ENCODE measurements around the gene SMTNL1.

Gene SMTNL1

GRCh38 chr11:57546451-57546850 is 9.1 kb downstream of the SMTNL1 start:
- DNase-seq (ENCODE audit: low spot score): no peak

DNA sequence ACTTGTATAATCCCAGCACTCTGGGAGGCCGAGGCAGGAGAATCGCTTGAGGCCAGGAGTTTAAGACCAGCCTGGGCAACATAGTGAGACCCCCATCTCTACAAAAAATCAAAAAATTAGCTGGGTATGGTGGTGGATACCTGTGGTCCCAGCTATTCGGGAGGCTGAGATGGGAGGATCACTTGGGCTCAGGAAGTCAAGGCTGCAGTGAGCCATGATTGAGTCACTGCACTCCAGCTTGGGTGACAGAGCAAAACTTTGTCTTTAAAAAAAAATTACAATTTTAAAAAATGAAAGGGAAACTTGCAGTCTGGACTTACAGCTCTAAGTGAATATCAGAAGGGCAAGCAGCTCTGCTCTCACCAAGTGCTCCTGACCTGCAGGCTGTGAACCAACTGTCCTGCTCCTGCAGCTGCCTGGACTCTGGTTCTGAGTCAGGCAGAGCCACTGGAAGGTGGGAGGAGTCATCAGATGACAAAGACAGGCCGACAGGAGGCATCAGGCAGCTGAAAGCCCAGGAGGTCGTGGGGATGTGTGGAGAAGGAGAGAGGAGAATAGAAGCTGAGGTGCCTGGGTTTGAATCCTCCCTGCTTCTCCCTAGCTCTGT is 9.6 kb downstream of the SMTNL1 start:
- DNase-seq (ENCODE audit: low spot score): no peak

GRCh38 chr11:57547854-57548377 is 10.5 kb downstream of the SMTNL1 start:
- DNase-seq (ENCODE audit: low spot score): peak; percentile 35

GRCh38 chr11:57549983-57550382 is 12.6 kb downstream of the SMTNL1 start:
- DNase-seq (ENCODE audit: low spot score): no peak

DNA sequence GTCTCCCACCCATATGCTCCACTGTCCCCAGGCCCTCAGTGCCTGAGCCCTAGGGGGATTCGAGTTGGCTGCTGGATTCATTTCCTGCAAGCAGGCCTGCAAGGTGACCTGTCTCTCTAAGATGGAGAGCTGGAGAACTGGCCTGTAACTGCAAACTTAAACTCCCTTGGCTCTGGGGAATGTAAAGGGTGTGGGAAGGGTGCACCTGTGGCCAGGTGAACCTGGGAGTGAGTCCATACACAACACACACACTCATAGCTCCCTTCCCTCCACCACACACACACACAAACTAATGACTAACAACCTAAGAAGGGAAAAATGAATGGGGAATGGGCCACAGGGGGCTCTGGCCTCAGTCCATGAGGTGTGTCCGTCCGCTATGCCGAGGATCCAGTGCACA is 14.5 kb downstream of the SMTNL1 start:
- DNase-seq (ENCODE audit: low spot score): no peak

GRCh38 chr11:57552479-57552878 is 15.1 kb downstream of the SMTNL1 start:
- DNase-seq (ENCODE audit: low spot score): no peak

GRCh38 chr11:57555393-57555792 is 18.0 kb downstream of the SMTNL1 start:
- no peak for DNase-seq (ENCODE audit: low spot score)

DNA sequence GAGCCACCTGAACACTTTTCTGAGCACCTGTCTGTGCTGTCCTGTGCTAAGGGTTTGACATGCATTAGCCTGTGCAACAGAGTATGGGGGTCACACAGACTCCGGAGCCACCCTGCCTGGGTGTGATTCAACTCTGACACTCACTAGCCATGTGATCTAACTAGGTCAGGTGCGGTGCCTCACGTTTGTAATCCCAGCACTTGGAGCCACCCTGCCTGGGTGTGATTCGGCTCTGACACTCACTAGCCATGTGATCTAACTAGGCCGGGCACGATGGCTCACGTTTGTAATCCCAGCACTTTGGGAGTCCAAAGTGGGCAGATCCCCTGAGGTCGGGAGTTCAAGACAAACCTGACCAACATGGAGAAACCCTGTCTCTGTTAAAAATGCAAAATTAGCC is 18.6 kb downstream of the SMTNL1 start:
- no peak for DNase-seq (ENCODE audit: low spot score)

GRCh38 chr11:57560146-57560545 is 22.8 kb downstream of the SMTNL1 start:
- DNase-seq (ENCODE audit: low spot score): no peak

GRCh38 chr11:57562596-57562995 is 25.2 kb downstream of the SMTNL1 start:
- DNase-seq (ENCODE audit: low spot score): no peak

GRCh38 chr11:57566005-57566904 is 28.9 kb downstream of the SMTNL1 start:
- peak; percentile 57 for DNase-seq (ENCODE audit: low spot score)

DNA sequence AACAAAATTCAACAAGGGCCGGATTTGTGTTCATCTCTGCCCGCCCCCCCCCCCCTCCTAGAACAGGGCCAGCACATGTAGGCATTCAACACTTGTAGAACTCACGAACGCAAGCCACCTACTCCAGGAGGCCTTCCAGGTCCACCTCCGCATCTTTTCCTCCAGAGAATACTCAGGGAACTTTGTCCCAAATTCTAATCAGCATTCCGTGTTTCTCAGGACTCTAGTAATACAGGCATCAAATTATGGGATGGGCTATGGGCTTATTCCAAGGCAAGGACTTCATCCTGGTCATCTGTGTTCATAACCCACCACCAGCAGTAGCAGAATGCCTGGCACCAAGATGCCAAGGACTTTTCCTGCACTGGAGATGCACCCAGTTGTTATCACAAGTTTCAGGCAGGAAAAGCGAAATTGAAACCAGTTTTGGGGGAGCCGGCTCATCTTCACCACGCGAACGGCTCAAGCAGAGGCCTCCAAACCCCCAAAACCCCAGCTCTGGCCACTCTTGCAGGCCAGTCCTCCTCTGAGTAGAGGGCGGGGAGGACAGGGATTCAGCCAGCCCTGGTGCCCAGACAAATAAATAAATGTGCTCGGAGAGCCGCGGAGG is 29.6 kb downstream of the SMTNL1 start:
- peak; percentile 36 for DNase-seq (ENCODE audit: low spot score)

GRCh38 chr11:57567515-57568329 is 30.3 kb downstream of the SMTNL1 start, which contains the start of gene UBE2L6:
Gene UBE2L6 (minus strand): TSS chr11:57567672. CDS start chr11:57567611, 61 bp downstream.
- DNase-seq (ENCODE audit: low spot score): peak; percentile 56

- peak; percentile 90 for DNase-seq (ENCODE audit: low spot score)
Measured at GRCh38 chr11:57568330-57568766, 31.0 kb downstream of the SMTNL1 start.

DNA sequence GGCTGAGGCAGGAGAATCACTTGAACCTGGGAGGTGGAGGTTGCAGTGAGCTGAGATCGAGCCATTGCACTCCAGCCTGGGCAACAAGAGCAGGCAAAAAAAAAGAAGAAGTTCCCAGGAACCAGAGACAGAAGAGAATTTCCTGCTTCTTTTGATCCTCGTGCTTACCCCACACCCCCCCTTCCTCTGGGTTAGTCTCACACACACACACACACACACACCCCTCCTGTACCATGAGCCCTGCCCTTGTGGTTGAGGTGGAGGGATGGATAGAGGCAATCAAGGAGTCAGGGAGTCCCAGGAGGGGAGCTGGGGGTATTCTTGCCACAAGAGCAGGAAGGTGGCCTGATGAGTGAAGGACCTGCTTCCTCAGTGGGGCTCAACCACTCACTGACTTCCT is 34.2 kb downstream of the SMTNL1 start:
- no peak for DNase-seq (ENCODE audit: low spot score)

DNA sequence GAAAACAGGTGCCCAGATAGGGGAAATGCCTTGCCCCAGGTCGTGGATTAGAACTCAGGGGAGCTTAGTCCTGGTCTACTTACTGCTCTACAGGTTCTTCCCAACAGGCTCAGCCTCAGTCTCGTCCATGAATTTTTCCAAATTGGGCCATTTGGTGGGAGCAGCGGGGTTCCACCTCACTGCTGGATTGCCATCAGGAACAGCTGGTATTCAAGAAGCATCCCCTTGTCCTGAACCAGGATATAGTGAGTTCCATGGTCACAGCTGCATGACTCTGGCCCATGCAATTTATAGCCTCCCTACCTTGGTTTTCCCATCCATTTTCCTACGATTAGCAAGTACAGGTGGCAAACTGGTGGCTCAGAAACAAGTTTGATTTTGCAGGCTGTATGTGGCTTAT is 36.7 kb downstream of the SMTNL1 start:
- DNase-seq (ENCODE audit: low spot score): no peak

DNA sequence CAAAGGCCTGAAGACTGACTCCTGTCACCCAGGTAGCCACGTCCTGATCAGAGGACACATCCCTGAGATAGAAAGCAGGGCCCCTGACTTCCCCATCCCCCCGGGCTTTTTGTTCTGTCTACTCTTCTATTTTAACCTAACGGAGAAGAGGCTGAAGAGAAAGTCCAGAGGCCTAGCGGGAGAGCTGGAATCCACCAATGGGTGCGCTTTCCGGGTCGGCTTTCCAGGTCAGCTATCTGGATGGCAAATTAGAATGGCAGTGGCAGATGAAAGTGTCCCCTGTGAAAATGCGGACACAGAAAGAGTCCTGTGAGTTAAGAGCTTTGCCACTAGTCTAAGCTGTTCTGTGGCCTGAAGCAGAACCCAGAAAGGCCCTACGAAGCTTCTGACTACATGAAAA is 46.9 kb downstream of the SMTNL1 start:
- DNase-seq (ENCODE audit: low spot score): no peak

DNA sequence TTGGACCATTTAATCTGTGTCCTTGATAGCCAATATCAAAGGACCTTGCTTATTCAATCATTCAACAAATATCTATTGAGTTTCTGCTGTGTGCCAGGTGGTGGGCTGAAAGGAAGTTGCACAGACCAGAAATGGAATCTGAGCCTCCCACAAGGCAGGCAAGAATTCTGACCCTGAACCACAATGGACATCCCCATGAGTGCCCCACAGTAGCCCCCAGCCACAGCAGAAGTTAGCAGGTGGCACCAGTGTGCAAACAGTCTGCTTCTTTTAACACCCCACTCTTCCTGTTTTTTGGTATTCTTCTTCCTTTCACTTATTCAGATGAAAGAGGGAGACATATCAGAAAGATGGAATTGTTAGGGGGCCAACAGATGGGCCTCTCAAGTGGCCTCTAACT is 47.9 kb downstream of the SMTNL1 start:
- no peak for DNase-seq (ENCODE audit: low spot score)

GRCh38 chr11:57586711-57587245 is 49.4 kb downstream of the SMTNL1 start:
- DNase-seq (ENCODE audit: low spot score): no peak

GRCh38 chr11:57588046-57588710 is 50.8 kb downstream of the SMTNL1 start:
- DNase-seq (ENCODE audit: low spot score): no peak

Data from CD4-positive, alpha-beta T cell treated with Interleukin-2 at 100 ng/mL for 4 hours (primary cell).